Cerebellar nuclear complex (tissue), 1 donor: ENCODE measurements around the gene PHAF1.

ENCODE experiments used
- DNase-seq, 2 experiments: peaks; one replicate each; lab custom pipeline; 2025; lab: John Stamatoyannopoulos, UW

Gene PHAF1

DNA sequence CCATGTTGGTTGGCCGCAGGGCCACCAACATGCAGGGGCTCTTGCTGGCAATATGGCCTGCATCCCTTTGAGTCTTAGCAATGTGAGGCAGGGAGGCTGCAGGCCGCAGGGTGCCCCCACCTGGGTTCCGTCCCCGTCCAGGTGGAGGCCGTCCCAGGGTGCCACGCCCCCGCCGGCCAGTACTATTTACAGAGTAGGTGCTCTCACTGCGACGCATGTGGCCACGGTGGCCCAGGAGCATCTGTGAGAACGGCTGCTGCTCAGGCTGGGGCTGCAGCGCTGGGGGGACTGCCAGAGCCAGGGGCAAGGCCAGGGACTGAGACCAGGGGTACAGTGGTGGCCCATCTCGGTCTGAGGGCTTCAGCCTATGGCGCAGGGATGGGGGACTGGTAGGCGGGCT is 70.4 kb downstream of the PHAF1 start:
- no peak for DNase-seq

DNA sequence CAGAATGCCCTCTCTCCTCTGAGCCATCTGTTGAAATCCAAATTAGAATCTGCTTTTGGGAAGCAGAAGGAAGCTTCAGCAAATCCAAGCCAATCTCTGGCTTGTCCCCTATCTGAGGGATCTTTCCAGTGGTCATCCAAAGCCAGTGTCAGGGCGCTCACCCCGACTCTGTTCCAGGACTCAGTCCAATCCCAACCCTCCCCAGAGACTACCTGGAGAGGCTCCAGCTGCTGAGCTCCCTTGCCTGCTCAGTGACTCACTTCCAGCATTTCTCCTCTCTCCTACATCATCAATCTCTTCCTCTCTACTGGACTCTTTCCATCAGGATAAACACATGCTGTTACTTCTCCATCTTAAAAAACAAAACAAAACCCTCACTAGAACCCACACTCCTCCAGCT is 71.6 kb downstream of the PHAF1 start:
- DNase-seq = no peak

DNA sequence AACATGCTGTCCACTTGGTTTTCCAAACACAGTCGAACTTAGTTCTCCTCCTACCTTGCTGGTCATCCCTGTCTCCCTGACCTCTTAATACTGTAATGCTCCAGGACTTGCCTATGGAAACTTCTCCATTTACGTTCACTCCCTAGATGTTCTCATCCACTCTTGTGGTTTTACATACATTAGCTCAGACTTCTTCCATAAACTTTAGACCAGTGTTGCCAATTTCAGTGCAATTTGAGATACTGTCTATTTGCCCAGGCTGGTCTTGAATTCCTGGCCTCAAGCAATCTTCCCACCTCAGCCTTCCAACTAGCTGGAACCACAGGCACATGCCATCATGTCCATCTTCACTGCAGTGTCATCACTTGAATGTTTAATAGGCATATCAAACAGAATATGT is 72.5 kb downstream of the PHAF1 start:
- no peak for DNase-seq

DNA sequence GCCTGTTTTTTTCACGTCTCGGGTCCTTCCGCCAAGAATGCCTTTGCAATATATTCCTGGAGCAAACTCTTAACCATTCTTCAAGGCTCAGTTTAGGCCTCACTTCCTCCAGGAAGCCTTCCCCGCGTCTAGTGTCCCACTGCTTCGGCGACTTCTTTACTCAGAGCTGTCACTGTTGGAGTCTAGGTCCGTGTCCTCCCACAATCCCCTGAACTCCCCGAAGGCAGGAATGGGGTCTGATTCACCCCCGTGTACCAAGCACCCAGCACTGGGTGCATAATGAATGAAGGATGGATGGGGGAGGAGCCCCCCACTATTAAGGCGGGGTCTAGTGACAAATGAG is 73.5 kb downstream of the PHAF1 start:
- no peak for DNase-seq

DNA sequence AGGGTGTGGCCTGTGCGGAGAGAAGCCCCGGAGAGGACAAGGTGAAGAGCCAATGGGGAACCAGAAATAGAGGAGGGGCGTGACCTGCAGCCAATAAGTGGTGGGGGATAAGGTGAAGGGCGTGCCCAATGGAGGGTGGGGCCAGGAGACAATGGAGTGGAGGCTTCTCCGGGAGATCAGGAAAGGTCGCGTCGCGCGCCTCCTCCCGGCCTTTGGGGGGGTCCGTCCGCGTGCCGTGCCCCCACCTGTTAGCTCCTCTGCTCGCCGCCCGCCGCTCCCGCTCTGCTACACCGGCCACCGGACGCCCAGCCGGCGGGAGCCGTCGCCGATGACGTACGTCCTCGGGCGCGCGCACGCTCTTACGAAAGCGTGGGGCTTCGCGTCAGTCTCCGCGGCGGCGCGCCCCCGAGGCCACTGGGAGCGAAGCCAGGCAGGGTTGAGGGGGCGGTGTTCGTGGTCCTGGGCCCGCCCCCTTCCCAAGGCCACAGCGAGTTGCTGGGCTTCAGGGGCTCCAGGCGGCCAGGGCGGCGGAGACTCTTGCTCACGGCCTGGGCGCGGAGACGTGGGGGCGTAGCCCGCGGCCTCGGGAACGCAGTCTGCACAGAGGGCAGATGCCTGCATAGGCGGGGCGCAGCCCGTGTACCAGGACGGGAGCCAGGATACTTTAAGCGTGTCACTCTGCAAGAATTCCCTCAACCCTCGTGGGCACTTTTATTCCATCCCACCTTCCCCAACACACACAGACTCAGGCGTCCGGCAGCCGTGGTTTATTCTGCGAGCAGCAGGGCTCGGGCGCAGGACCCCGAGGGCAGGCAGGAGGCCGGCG is 74.1 kb downstream of the PHAF1 start, which contains the start of gene MATCAP1:
MATCAP1 (minus strand) TSS at position 337 of the 826 bp plus-strand sequence. CDS start 3,353 bp downstream, outside the sequence.
- DNase-seq = peak; percentile 87 to 99

DNA sequence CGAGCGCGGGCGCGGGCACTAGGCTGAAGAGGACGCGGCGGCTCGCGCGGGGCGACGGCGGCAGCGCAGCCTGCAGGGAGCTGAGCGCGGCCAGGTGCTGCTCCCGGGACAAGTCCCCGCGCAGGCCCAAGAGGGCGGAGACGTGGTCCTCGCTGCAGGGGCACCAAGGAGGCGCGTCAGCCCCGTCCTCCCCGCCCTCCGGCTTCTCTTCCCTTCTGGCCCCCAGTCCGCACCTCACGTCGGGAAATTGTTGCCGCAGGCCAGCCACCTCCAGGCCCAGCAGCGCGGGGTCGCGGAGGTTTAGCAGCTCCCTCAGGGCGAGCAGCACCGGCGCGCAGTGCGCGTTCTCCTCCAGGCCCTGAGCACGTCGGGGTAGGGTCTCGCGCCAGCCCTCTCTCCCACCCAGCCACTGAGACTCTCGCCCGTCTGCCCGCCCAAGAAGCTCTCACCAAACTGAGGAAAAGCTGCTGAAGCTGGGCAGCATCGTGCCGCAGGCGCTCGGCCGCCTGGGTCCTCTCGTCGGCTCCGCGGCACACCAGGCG is 74.8 kb downstream of the PHAF1 start:
- no peak for DNase-seq

DNA sequence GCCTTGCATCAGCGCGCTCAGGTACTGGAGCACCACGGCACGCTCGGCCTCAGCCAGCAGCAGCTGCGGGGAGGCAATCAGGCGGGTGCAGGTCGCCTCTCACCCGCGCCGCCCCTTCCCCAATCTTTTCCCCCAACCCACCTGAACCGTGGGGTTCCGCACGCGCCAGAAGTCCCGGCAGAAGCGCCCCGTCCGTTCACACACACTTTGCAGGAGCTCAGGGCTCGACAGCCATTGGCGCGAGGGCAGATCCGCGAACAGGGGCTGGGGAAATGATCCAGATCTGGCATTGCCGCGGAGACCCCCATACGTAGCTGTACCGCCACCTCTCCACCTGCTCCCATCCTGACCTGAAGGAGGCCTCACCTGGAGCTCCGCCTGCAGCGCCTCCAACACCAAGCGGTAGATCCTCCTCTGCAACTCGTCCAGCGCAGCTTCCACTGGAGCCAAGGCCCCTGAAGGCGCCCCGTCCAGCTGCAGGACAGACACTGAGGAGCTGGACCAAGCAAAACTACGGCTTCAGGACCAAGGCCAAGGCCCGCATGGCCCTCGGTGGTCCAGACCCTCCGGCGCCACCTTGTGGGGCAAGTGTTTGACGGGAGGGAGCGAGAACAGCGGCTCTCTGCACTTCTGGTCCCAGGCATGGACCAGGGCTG is 75.4 kb downstream of the PHAF1 start:
- DNase-seq = peak in 1 of 2 experiments; percentile 63

DNA sequence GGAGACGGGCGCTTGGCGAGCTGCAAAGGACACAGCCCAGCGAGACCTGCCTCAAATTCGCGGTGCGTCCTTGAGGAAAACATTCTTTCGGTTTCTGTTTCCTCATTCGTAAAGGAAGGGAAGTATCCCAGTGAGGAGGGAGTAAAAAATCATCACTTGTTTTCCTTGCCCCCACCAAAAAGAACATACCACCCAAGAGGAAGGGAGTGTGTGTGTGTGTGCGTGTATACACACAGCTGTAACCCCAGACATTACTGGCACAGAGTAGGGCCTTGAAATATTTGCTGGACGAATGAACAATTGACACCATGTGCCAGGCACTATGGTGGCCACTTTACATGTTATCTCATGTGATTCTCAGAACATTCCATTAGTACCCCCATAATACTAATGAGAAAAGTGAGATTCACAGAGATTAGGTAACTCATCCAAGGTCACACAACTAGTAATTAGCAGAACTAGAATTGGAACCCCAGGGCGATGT is 76.0 kb downstream of the PHAF1 start:
- DNase-seq = no peak

DNA sequence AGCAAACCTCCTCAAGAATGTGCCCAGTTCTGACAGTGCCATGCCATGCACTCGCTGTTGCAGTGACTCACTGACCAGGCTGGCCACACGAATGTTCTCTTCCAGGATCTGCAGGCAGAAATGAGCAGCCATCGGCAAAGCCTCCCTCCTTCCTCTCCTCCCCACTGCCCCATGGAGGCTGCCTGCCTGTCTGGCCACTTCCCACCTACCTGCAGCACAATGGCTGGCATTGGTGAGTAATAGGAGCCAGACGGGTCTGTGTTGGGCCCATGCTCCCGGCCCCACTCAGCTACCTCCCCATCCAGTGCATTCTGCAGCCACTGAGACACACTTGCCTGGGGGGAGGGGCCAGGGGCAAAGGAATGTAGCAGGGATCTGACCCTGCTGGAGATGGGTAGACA is 76.8 kb downstream of the PHAF1 start:
- no peak for DNase-seq

DNA sequence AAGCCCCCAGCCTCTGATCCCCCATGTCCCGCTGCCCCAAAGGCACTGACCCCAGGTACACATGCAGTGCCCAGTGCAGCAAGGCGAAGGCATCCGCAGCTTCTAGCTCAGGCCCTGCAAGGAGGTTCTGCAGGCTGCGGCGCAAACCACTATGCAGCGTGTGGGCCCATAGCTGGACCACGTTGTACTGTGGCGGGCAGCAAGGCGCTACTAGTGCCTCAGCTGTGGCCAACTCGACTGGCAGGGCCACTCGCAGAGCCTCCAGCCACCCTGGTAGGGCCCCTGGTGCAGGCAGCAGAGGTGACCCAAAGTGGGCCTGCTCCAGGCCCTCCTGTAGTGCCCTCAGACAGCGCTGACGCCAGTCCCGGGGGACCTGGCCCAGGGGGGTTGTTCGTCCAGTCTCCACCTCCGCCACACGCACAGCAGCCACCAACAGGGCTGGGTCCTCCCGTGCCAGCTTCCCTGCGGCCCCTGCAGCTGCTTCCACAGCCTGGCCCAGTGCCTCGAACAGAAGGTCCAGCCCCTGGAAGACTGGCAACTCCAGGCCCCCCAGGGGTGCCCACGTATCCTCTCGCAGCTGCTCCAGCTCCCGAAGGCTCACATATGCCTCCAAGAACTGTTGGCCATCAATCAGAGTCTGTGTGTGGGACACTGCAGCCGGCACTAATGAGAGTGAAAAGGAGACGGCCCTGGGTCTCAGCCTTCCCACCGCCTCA is 77.6 kb downstream of the PHAF1 start:
- no peak for DNase-seq

DNA sequence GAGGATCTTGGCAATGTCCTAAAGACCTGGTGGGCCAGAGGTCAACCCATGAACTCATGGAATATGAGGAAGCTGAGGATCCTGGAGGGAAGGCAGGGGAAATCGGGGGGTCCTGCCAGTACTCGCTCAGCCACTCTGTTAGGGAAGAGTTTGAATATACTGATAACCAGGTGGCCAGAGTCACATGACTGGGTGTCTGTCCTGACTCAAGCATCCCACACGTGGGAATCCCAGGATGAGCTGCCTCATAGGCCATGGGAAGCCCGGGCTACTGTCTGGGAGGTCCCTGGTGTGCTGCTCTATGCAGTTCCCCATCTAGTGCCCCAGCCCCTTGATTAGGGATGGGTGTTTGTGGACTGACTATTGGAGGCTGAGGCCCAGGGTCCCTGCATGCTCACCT is 78.6 kb downstream of the PHAF1 start:
- no peak for DNase-seq

DNA sequence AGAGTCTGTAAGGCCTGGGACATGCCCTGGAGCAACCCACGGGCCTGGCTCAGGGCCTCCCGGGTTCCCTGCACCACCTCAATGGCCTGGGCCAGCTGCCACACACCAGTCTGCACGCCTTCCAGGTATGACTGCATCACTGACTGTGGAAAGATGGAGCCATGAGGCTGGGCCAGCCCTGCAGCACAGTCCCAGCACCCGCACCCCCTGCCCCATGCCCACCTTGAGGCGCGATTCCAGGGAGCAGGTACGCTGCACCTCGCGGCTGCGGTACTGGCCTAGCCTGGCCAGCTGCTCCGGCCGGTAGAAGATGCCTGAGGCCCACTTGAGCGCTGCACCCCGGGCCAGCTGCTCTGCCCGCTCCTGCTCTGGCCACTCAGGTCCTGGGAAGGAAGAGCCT is 79.1 kb downstream of the PHAF1 start:
- no peak for DNase-seq

DNA sequence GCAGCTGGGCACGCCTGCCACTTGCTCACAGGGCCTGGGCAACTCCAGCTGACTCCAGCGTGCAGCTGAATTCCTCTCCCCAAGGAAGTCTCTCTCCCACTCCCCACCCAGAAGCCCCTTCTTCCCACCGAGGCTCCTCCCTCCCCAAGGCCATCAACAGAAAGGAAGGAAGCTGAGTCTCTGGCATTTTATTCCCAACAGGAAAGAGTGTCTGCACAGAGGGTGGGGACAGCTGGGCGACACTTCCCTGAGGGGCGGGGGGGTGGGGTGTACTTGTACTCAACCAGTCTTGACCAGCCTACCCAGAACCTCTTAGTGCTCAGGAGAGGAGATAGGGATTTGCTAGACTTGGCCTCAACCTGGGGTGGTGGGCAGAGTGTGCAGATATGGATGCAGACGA is 80.3 kb downstream of the PHAF1 start, which contains the start of gene EXOC3L1:
EXOC3L1 (minus strand) TSS at position 96 of the 400 bp plus-strand sequence. CDS start 460 bp downstream, outside the sequence.
- DNase-seq = no peak

DNA sequence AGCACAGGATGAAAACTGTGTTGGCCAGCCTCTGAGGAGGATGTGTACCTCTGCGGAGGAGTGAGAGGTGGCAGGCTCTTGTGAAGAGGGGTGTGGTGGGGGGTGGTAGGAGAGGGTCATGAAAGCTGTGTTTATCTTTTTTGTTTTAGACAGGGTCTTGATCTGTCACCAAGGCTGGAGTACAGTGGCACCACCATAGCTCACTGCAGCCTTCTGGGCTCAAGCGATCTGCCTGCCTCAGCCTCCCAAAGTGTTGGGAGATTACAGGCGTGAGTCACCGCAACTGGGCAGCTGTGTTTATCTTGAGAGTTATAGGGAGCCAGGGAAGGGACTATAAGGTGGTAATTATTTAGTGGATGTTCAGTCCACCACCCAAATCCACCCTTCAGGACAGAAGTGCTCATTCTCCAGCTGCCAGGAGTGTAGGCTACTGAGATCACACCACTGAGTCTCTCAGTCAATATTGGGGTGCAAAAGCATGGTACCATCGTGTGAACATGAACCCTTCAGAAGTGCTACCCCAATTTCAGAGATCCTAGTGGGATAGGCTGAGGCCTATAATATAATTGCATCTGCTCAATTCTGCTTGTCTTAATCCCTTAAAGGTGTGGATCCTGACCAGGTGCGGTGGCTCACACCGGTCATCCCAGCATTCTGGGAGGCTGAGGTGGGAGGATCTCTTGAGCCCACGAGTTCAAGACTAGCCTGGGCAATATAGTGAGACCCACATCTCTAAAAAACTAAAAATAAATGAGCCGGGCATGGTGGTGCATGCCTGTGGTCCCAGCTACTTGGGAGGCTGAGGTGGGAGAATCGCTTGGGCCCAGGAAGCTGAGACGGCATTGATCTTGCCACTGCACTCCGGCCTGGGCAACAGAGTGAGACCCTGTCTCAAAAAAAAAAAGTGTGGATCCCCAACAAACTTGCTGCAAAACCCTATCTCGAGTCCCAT is 81.0 kb downstream of the PHAF1 start:
- DNase-seq = no peak

DNA sequence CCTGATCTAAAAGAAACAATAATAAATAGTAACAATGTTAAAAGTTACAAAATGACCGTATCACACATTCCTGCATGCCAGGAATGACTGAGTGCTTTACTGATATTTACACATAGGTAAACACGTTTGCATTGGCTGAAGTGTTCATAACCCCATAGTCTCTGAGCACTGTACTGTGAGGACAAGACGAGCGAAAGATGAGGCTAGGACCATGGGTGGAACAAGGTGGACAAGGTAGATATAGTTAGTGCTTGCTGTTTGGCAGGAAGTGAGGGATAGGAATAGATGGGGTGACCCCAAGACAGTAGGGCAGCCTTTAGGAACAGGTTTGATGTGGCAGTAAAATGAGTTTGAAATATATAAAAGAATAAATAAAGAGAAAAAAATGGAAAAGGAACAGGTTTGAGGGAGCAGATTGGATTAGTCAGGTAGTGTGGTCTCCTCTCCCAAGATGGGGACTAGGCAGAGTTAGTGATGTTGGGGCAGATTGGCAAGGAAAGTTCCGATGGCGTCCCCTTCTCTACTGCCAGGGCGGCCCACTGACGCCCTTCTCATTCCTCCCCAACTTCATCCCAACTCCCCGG is 81.8 kb downstream of the PHAF1 start:
- no peak for DNase-seq

DNA sequence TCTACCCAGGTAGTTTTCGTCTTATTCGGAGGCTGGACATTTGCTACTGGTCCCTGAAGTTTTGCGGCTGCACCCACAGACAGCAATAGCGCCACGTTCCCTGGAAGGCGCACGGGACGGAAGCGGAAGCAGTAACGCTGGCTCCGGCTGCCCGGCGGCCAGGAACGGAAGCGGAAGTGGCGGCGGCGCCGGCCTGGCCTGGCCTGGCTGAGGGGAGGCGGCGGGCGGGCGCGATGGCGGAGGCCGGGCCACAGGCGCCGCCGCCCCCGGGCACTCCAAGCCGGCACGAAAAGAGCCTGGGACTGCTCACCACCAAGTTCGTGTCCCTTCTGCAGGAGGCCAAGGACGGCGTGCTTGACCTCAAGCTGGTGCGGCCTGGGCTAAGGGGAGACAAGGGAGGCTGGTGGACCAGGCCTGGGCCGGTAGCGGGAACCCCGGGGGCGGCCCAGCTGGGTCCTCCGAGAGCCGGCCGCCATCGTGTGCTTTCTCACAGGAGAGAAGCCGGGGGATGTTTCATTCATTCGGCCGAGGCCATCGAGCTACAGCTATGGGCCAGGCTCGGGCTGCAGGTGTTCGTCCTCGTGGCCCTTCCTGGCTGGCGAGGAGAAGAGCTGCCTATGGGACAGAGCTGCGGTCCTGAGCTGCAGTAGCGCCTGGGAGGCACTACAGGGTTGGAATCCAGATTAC is 82.4 kb downstream of the PHAF1 start, which contains the start of gene E2F4:
E2F4 (plus strand) TSS at position 161 of the 687 bp plus-strand sequence; CDS start at position 234, 73 bp downstream.
- peak; percentile 66 to 76 for DNase-seq

DNA sequence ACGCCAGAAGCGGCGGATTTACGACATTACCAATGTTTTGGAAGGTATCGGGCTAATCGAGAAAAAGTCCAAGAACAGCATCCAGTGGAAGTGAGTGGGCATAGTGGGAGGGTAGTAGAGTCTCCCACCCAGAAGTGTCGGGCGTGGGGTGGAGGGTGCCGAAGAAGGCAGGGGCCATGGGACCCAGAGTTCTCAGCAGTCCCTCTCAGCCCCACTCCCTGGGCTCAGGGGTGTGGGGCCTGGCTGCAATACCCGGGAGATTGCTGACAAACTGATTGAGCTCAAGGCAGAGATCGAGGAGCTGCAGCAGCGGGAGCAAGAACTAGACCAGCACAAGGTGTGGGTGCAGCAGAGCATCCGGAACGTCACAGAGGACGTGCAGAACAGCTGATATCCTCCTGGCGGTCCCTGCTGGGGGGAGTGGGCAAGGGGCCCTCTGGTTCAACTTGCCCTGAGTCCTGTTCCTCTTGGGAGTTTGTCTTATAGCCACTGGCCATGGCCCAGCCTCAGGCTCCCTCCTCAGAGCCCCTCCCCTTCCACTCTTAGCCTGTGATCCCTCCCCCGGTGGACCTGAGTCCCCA is 83.1 kb downstream of the PHAF1 start:
- no peak for DNase-seq

DNA sequence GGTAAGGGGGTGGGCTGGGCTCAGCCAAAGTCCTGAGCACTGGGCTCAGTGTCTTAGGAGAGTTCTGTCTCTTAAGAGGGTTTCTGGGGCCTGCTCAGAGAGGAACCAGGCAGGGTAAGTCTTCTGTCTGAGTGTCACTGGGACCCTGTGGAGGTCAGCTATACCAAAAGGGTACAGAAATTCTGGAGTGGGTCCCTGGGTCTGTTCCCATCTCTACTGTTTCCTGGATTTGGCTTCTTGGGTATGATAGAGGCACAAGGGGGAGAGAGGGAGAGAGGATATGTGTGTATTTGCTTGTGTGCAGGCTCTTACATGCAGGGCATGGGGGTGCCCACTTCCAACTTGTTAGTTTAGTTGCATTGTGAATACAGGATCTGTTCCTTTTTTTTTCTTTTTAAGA is 83.8 kb downstream of the PHAF1 start:
- no peak for DNase-seq

DNA sequence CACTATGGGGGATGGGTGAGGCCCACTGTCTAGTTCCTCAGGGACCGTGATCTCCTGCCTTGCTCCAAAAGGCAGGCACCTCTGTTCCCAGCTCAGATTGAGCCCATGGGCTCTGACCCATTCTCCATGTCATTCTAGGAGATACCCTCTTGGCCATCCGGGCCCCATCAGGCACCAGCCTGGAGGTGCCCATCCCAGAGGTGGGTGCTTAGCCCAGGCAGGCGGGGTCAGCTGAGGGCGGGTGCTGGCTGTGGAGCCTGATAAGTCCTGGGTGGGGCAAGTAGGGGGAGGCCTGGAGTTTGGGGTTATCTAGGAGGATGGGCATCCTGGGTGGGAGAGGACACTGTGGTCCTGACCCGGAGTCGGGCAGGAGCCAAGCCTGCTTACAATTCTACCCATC is 84.5 kb downstream of the PHAF1 start:
- DNase-seq = no peak

DNA sequence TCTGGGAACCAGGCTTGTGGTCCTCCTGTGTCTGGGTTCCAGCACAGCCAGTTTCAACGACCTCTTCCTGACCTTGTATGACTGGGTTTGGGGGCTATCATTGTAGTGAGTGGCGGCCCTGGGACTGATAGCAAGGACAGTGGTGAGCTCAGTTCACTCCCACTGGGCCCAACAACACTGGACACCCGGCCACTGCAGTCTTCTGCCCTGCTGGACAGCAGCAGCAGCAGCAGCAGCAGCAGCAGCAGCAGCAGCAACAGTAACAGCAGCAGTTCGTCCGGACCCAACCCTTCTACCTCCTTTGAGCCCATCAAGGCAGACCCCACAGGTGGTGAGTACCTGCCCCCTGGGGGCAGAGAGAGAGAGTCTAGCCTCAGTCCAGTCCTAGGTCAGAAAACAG is 85.9 kb downstream of the PHAF1 start:
- DNase-seq = no peak
